GM23338 (cell line): Measurements from ENCODE around the gene FUT6. TPM values are rescaled to one million over a fixed set of nuclear protein-coding genes. Genes with fewer than 3 reads are reported as not detected.

Experiments used
- ATAC-seq: fragments of 200-7000 bp; cut with Tn5 transposase; 3 replicates; pipeline ENCODE4 v1.9.1; 2020
- DNase-seq: peaks from one replicate; pipeline ENCODE4 v3.0.0-alpha.2; 2015; ENCODE audit warnings: low spot score
- H2AFZ ChIP-seq: fragments of 200-600 bp; sonication (generic); 2 replicates; pipeline ENCODE4 v1.8.0; 2016; ENCODE audit warnings: antibody characterized with exemption, mild to moderate bottlenecking, moderate library complexity
- H3F3A ChIP-seq: fragments of 200-600 bp; sonication (generic); replicated peaks from 2 replicates; pipeline ENCODE4 v1.8.0; 2017; ENCODE audit warnings: antibody characterized with exemption, mixed run types, low read depth
- H3K27ac ChIP-seq: fragments of 200-600 bp; sonication (generic); 2 replicates; pipeline ENCODE4 v1.6.1; 2016; ENCODE audit warnings: low read depth
- H3K27me3 ChIP-seq: fragments of 200-600 bp; sonication (generic); 2 replicates; pipeline ENCODE4 v1.8.0; 2016; ENCODE audit warnings: mild to moderate bottlenecking, mixed run types, moderate library complexity; ENCODE audit not compliant: insufficient read depth
- H3K36me3 ChIP-seq: fragments of 200-600 bp; sonication (generic); 2 replicates; pipeline ENCODE4 v1.8.0; 2016; ENCODE audit warnings: mild to moderate bottlenecking; ENCODE audit not compliant: insufficient read depth
- H3K4me1 ChIP-seq: fragments of 200-600 bp; sonication (generic); 2 replicates; pipeline ENCODE4 v1.8.0; 2016; ENCODE audit warnings: mild to moderate bottlenecking, moderate library complexity; ENCODE audit not compliant: insufficient read depth
- H3K4me2 ChIP-seq: fragments of 200-600 bp; sonication (generic); 2 replicates; pipeline ENCODE4 v1.7.1; 2017; ENCODE audit warnings: mixed run types
- H3K4me3 ChIP-seq: fragments of 200-600 bp; sonication (generic); 2 replicates; pipeline ENCODE4 v1.6.1; 2016; ENCODE audit warnings: mixed run types
- H3K79me2 ChIP-seq: fragments of 200-600 bp; sonication (generic); replicated peaks from 2 replicates; pipeline ENCODE4 v1.8.0; 2017; ENCODE audit warnings: mild to moderate bottlenecking; ENCODE audit not compliant: insufficient read depth
- H3K9me2 ChIP-seq: fragments of 200-600 bp; sonication (generic); 2 replicates; pipeline ENCODE4 v1.8.0; 2017; ENCODE audit not compliant: insufficient read depth
- H4K20me1 ChIP-seq: fragments of 200-600 bp; sonication (generic); replicated peaks from 2 replicates; pipeline ENCODE4 v1.8.0; 2017; ENCODE audit warnings: mild to moderate bottlenecking; ENCODE audit not compliant: insufficient read depth
- H3K27ac Mint-ChIP-seq: 2 replicates; pipeline ENCODE4 v1.8.0; 2020; ENCODE audit warnings: inconsistent platforms, mild to moderate bottlenecking, moderate library complexity, mixed read lengths
- H3K27me3 Mint-ChIP-seq: 3 replicates; pipeline ENCODE4 v1.8.0; 2022; ENCODE audit warnings: low read depth, mild to moderate bottlenecking, moderate library complexity, mixed read lengths, inconsistent platforms; ENCODE audit not compliant: insufficient read depth, poor library complexity
- H3K36me3 Mint-ChIP-seq: 3 replicates; pipeline ENCODE4 v1.8.0; 2021; ENCODE audit warnings: low read depth, mild to moderate bottlenecking, inconsistent platforms, moderate library complexity, mixed read lengths
- H3K4me1 Mint-ChIP-seq: 3 replicates; pipeline ENCODE4 v1.8.0; 2020; ENCODE audit warnings: mild to moderate bottlenecking, inconsistent platforms, mixed read lengths
- H3K4me3 Mint-ChIP-seq: 3 replicates; pipeline ENCODE4 v1.8.0; 2021; ENCODE audit warnings: moderate library complexity, mild to moderate bottlenecking, inconsistent platforms, mixed read lengths
- H3K9me3 Mint-ChIP-seq: 3 replicates; pipeline ENCODE4 v1.8.0; 2020; ENCODE audit warnings: moderate library complexity, mild to moderate bottlenecking, inconsistent platforms, mixed read lengths
- EZH2 ChIP-seq: fragments of 200-600 bp; sonication (generic); IDR thresholded peaks from one replicate; pipeline ENCODE4 v1.8.0; 2017; ENCODE audit warnings: antibody characterized with exemption, mild to moderate bottlenecking, low read depth; ENCODE audit not compliant: unreplicated experiment
- EZH2phosphoT487 ChIP-seq: fragments of 200-600 bp; sonication (generic); IDR thresholded peaks from one replicate; pipeline ENCODE4 v1.8.1; 2018; ENCODE audit warnings: antibody characterized with exemption; ENCODE audit not compliant: unreplicated experiment
- JUNB ChIP-seq: IDR thresholded peaks from one replicate; pipeline ENCODE4 v1.6.1; 2016; ENCODE audit warnings: antibody characterized with exemption; ENCODE audit not compliant: unreplicated experiment
- NANOG ChIP-seq: IDR thresholded peaks from 2 replicates; pipeline ENCODE4 v1.6.1; 2016; ENCODE audit warnings: antibody characterized with exemption, borderline replicate concordance
- STAT1 ChIP-seq: IDR thresholded peaks from one replicate; pipeline ENCODE4 v1.6.1; 2016; ENCODE audit warnings: antibody characterized with exemption; ENCODE audit not compliant: unreplicated experiment
- ZNF331 ChIP-seq: fragments of 250-450 bp; sonication (Bioruptor Pico); IDR thresholded peaks from 2 replicates; pipeline ENCODE4 v1.5.0; 2020; ENCODE audit warnings: low read depth, mild to moderate bottlenecking, moderate library complexity
- polyA plus RNA-seq: library from polyadenylated mRNA; unstranded; fragments of >200 nt; fragmentation: Nextera tagmentation; extraction: Ambion mirVana; gene quantifications from 2 replicates; pipeline ENCODE4 v1.2.1, GENCODE V29; 2016
- total RNA-seq: library from RNA; depleted of rRNA; stranded (reverse); fragments of >200 nt; shearing (Covaris generic); gene quantifications from 2 replicates; pipeline ENCODE4 v1.2.3, GENCODE V29; 2014
- TF ChIP-seq, protein P1 (sequence below), 2 experiments: fragments of 200-600 bp in 1 of 2; sonication (generic) in 1 of 2; conservative IDR thresholded peaks; 2 replicates each; pipeline versions ENCODE4 v1.5.1 to v1.6.1; 2016 to 2017; ENCODE audit warnings: antibody characterized with exemption in 2 of 2, low read depth in 2 of 2, mild to moderate bottlenecking in 2 of 2, moderate library complexity in 1 of 2
- TF ChIP-seq, protein P2 (sequence below): IDR thresholded peaks from one replicate; pipeline ENCODE4 v1.6.1; 2018; ENCODE audit warnings: antibody characterized with exemption; ENCODE audit not compliant: unreplicated experiment
- TF ChIP-seq, protein P3 (sequence below): fragments of 250-450 bp; sonication (Bioruptor Pico); IDR thresholded peaks from 2 replicates; pipeline ENCODE4 v1.5.0; 2020; ENCODE audit warnings: mild to moderate bottlenecking, moderate library complexity

Gene FUT6
- total and polyA plus RNA-seq, 2 experiments from 2014 or later = not detected

DNA sequence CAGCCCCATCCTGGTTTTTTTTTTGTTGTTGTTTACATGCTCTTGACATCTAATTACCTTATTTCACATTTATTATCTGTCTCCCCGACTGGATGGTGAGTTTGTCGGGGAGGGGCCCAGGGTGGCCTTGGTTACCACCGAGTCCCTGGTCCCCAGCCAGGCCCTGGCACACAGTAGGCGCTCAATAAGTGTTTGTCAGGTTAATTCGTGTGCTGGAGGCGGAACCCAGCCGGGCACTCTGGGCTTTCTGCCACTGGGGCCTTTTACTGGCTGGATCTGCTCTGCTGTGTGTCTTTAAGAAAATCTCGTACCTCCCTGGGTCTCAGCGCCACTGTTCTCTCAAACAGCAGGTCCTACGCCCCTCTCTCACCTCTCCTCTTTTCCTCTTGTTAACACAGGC, 30.0 kb downstream of the FUT6 start:
- H3K4me3 Mint-ChIP-seq = no peak overlapping the region; the same call in 2 of the 3 replicates
- H3K27ac Mint-ChIP-seq = no peak overlapping the region
- Histone ChIP-seq H3K36me3 (no peaks in the 10 kb centered on the region), H4K20me1 (no peaks in the 10 kb centered on the region; the same call in 1 of the 2 replicates), H3K27me3 (peaks cover 5% of the 10 kb centered on the region; the same call in 1 of the 2 replicates), H3F3A (no peaks in the 10 kb centered on the region), H3K4me3 (no peak overlapping the region), H3K27ac (no peak overlapping the region), H2AFZ (no peak overlapping the region), H3K4me1 (peaks cover 6% of the 10 kb centered on the region; the same call in 1 of the 2 replicates), H3K9me2 (no peaks in the 10 kb centered on the region), H3K4me2 (no peak overlapping the region), H3K79me2 (no peaks in the 10 kb centered on the region)
- DNase-seq = no peak
- no peak for TF ChIP-seq STAT1
- no peak for TF ChIP-seq EZH2phosphoT487
- ATAC-seq = no peak
- H3K9me3 Mint-ChIP-seq = no peaks in the 10 kb centered on the region
- H3K36me3 Mint-ChIP-seq = no peaks in the 10 kb centered on the region; the same call in 2 of the 3 replicates
- peaks cover 24% of the 10 kb centered on the region for H3K27me3 Mint-ChIP-seq
- H3K4me1 Mint-ChIP-seq = peaks cover 13% of the 10 kb centered on the region

DNA sequence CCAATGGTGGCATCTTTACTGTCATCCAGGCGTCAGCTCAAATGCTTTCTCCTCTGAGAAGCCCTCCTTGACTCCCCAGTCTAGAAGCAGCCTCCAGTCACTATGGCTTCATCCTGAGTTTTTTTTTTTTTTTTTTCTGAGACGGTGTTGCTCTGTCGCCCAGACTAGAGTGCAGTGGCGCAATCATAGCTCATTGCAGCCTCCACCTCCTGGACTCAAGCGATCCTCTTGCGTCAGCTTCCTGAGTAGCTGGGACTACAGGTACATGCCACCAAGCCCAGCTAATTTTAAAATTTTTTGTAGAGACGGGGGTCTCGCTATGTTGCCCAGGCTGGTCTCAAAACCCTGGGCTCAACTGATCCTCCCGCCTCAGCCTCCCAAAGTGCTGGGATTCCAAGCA, 30.4 kb downstream of the FUT6 start:
- no peak overlapping the region for H3K4me3 ChIP-seq
- H3K36me3 ChIP-seq = no peaks in the 10 kb centered on the region
- Mint-ChIP-seq H3K27ac (no peak overlapping the region), H3K27me3 (peaks cover 25% of the 10 kb centered on the region), H3K36me3 (no peaks in the 10 kb centered on the region; the same call in 2 of the 3 replicates), H3K4me1 (peaks cover 13% of the 10 kb centered on the region), H3K4me3 (no peak overlapping the region), H3K9me3 (no peaks in the 10 kb centered on the region; the same call in 2 of the 3 replicates)
- ATAC-seq (no peak), DNase-seq (no peak)
- no peaks in the 10 kb centered on the region for H3F3A ChIP-seq
- H3K4me2 ChIP-seq = no peak overlapping the region
- peaks cover 5% of the 10 kb centered on the region; the same call in 1 of the 2 replicates for H3K27me3 ChIP-seq
- peaks cover 6% of the 10 kb centered on the region; the same call in 1 of the 2 replicates for H3K4me1 ChIP-seq
- no peak overlapping the region for H3K27ac ChIP-seq
- H3K9me2 ChIP-seq = no peaks in the 10 kb centered on the region
- H4K20me1 ChIP-seq = no peaks in the 10 kb centered on the region; the same call in 1 of the 2 replicates
- H3K79me2 ChIP-seq = no peaks in the 10 kb centered on the region
- no peak overlapping the region for H2AFZ ChIP-seq
- TF ChIP-seq, protein P1, sequence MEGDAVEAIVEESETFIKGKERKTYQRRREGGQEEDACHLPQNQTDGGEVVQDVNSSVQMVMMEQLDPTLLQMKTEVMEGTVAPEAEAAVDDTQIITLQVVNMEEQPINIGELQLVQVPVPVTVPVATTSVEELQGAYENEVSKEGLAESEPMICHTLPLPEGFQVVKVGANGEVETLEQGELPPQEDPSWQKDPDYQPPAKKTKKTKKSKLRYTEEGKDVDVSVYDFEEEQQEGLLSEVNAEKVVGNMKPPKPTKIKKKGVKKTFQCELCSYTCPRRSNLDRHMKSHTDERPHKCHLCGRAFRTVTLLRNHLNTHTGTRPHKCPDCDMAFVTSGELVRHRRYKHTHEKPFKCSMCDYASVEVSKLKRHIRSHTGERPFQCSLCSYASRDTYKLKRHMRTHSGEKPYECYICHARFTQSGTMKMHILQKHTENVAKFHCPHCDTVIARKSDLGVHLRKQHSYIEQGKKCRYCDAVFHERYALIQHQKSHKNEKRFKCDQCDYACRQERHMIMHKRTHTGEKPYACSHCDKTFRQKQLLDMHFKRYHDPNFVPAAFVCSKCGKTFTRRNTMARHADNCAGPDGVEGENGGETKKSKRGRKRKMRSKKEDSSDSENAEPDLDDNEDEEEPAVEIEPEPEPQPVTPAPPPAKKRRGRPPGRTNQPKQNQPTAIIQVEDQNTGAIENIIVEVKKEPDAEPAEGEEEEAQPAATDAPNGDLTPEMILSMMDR (conservative IDR thresholded peaks at IDR 0.05; ENCODE audit: low read depth in 2 of 2) = no peak
- TF ChIP-seq, protein P2, sequence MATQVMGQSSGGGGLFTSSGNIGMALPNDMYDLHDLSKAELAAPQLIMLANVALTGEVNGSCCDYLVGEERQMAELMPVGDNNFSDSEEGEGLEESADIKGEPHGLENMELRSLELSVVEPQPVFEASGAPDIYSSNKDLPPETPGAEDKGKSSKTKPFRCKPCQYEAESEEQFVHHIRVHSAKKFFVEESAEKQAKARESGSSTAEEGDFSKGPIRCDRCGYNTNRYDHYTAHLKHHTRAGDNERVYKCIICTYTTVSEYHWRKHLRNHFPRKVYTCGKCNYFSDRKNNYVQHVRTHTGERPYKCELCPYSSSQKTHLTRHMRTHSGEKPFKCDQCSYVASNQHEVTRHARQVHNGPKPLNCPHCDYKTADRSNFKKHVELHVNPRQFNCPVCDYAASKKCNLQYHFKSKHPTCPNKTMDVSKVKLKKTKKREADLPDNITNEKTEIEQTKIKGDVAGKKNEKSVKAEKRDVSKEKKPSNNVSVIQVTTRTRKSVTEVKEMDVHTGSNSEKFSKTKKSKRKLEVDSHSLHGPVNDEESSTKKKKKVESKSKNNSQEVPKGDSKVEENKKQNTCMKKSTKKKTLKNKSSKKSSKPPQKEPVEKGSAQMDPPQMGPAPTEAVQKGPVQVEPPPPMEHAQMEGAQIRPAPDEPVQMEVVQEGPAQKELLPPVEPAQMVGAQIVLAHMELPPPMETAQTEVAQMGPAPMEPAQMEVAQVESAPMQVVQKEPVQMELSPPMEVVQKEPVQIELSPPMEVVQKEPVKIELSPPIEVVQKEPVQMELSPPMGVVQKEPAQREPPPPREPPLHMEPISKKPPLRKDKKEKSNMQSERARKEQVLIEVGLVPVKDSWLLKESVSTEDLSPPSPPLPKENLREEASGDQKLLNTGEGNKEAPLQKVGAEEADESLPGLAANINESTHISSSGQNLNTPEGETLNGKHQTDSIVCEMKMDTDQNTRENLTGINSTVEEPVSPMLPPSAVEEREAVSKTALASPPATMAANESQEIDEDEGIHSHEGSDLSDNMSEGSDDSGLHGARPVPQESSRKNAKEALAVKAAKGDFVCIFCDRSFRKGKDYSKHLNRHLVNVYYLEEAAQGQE = no peak
- TF ChIP-seq JUNB (no peak), NANOG (no peak), EZH2 (no peak), STAT1 (no peak), ZNF331 (CRISPR knock-in tag) (no peak)
- TF ChIP-seq, protein P3, sequence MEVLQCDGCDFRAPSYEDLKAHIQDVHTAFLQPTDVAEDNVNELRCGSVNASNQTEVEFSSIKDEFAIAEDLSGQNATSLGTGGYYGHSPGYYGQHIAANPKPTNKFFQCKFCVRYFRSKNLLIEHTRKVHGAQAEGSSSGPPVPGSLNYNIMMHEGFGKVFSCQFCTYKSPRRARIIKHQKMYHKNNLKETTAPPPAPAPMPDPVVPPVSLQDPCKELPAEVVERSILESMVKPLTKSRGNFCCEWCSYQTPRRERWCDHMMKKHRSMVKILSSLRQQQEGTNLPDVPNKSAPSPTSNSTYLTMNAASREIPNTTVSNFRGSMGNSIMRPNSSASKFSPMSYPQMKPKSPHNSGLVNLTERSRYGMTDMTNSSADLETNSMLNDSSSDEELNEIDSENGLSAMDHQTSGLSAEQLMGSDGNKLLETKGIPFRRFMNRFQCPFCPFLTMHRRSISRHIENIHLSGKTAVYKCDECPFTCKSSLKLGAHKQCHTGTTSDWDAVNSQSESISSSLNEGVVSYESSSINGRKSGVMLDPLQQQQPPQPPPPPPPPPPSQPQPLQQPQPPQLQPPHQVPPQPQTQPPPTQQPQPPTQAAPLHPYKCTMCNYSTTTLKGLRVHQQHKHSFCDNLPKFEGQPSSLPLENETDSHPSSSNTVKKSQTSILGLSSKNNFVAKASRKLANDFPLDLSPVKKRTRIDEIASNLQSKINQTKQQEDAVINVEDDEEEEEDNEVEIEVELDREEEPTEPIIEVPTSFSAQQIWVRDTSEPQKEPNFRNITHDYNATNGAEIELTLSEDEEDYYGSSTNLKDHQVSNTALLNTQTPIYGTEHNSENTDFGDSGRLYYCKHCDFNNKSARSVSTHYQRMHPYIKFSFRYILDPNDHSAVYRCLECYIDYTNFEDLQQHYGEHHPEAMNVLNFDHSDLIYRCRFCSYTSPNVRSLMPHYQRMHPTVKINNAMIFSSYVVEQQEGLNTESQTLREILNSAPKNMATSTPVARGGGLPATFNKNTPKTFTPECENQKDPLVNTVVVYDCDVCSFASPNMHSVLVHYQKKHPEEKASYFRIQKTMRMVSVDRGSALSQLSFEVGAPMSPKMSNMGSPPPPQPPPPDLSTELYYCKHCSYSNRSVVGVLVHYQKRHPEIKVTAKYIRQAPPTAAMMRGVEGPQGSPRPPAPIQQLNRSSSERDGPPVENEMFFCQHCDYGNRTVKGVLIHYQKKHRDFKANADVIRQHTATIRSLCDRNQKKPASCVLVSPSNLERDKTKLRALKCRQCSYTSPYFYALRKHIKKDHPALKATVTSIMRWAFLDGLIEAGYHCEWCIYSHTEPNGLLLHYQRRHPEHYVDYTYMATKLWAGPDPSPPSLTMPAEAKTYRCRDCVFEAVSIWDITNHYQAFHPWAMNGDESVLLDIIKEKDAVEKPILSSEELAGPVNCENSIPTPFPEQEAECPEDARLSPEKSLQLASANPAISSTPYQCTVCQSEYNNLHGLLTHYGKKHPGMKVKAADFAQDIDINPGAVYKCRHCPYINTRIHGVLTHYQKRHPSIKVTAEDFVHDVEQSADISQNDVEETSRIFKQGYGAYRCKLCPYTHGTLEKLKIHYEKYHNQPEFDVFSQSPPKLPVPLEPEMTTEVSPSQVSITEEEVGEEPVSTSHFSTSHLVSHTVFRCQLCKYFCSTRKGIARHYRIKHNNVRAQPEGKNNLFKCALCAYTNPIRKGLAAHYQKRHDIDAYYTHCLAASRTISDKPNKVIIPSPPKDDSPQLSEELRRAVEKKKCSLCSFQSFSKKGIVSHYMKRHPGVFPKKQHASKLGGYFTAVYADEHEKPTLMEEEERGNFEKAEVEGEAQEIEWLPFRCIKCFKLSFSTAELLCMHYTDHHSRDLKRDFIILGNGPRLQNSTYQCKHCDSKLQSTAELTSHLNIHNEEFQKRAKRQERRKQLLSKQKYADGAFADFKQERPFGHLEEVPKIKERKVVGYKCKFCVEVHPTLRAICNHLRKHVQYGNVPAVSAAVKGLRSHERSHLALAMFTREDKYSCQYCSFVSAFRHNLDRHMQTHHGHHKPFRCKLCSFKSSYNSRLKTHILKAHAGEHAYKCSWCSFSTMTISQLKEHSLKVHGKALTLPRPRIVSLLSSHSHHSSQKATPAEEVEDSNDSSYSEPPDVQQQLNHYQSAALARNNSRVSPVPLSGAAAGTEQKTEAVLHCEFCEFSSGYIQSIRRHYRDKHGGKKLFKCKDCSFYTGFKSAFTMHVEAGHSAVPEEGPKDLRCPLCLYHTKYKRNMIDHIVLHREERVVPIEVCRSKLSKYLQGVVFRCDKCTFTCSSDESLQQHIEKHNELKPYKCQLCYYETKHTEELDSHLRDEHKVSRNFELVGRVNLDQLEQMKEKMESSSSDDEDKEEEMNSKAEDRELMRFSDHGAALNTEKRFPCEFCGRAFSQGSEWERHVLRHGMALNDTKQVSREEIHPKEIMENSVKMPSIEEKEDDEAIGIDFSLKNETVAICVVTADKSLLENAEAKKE (CRISPR knock-in tag) = no peak
